ENCODE results near the gene ANKMY2. TPM values are rescaled to one million over a fixed set of nuclear protein-coding genes. Genes with fewer than 3 reads are reported as not detected.

The ANKMY2 gene
- total and polyA plus RNA-seq, 12 donors: 5.4 to 45.3 (median 15.8) TPM

DNA sequence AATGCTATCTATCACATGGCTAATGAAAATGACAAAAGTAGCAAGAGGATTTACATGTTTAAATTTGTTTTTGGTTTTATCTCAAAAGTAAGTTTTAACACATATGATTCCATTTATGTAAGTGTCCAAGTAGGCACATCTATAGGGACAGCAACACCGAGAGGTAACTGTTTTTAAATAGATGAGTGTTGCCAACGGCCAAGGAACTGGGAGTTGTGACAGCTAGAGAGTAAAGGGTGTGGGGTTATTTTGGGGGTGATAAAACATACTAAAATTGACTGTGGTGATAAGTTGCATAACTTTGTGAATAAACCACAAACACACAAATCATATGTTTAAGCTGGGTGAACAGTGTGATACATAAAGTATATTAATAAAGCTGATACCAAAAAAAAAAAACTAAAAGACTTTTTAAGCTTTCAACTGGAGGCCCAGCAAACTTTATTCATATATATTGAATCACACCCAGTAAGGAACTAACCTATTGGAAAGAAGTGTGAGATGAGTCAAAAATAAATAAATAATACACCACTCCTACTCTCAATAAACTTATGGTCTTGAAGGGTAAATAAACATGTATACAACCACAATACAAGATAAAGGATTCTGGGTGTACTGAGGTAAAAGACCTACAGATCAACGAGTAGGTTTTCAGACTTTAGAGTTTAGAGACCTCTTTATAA is 85.9 kb downstream of the ANKMY2 start:
- H3K4me1 ChIP-seq (replicated peaks in 1 of 2): no peaks in the 10 kb centered on the region

GRCh38 chr7:16558761-16559302 is 86.7 kb downstream of the ANKMY2 start:
- no peaks in the 10 kb centered on the region for H3K9me3 ChIP-seq (replicated peaks in 1 of 3)
- no peaks in the 10 kb centered on the region for H3K4me1 ChIP-seq (replicated peaks in 1 of 2)
- no peak for DNase-seq
- intact Hi-C loops (cut with DNase I): no loop called here
- H3K27me3 ChIP-seq: no peaks in the 10 kb centered on the region
- H3K36me3 ChIP-seq (replicated peaks in 1 of 2): no peaks in the 10 kb centered on the region
- 89 to 94% (median 91%) methylated on average over 4 of the region's 4 CpGs for WGBS, 4 donors
- no peak overlapping the region for H3K4me3 ChIP-seq
- no peak overlapping the region for H3K27ac ChIP-seq
- no peak for TF ChIP-seq CTCF (IDR thresholded peaks at IDR 0.05)
- no peak for TF ChIP-seq POLR2A (IDR thresholded peaks at IDR 0.05)

More for the DNA sequence above, 85.9 kb downstream of the ANKMY2 start:
- intact Hi-C loops (cut with DNase I): no loop called here
- TF ChIP-seq CTCF (IDR thresholded peaks at IDR 0.05) (no peak), POLR2A (IDR thresholded peaks at IDR 0.05) (no peak)
- 37 to 78% (median 72%) methylated on average over 3 of the region's 3 CpGs for WGBS, 4 donors
- no peak for DNase-seq
- no peaks in the 10 kb centered on the region for H3K27me3 ChIP-seq
- H3K27ac ChIP-seq: no peak overlapping the region
- no peak overlapping the region for H3K4me3 ChIP-seq
- no peaks in the 10 kb centered on the region for H3K36me3 ChIP-seq (replicated peaks in 1 of 2)
- no peaks in the 10 kb centered on the region for H3K9me3 ChIP-seq (replicated peaks in 1 of 3)

DNA sequence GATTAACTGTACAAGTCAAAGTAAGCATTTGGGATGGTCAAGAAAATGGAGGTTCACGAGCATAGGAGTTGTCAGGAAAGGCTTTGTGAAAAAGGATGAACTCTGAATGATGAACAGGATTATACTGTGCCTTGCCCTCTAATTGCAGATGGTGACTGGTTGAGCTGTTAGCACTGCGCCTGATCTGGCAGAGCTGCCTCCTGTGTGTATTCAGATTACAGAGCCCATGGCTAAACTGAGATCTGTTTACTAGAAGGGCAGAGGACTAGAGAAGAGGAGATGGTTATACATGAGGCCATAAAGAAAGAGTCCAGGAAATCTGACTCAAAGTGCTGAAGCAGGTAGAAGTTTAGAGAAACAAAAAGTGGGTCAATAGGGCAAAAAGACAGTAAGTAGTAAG is 89.2 kb downstream of the ANKMY2 start:
- H3K4me3 ChIP-seq: no peak overlapping the region
- no peaks in the 10 kb centered on the region for H3K36me3 ChIP-seq (replicated peaks in 1 of 2)
- TF ChIP-seq POLR2A (IDR thresholded peaks at IDR 0.05): no peak
- TF ChIP-seq CTCF (IDR thresholded peaks at IDR 0.05): no peak
- H3K27me3 ChIP-seq: no peaks in the 10 kb centered on the region
- no peak for DNase-seq
- no peaks in the 10 kb centered on the region for H3K4me1 ChIP-seq (replicated peaks in 1 of 2)
- intact Hi-C loops (cut with DNase I): no loop called here
- WGBS, 4 donors: 41 to 96% (median 84%) methylated on average over 2 of the region's 2 CpGs
- H3K9me3 ChIP-seq (replicated peaks in 1 of 3): no peaks in the 10 kb centered on the region
- H3K27ac ChIP-seq: no peak overlapping the region

DNA sequence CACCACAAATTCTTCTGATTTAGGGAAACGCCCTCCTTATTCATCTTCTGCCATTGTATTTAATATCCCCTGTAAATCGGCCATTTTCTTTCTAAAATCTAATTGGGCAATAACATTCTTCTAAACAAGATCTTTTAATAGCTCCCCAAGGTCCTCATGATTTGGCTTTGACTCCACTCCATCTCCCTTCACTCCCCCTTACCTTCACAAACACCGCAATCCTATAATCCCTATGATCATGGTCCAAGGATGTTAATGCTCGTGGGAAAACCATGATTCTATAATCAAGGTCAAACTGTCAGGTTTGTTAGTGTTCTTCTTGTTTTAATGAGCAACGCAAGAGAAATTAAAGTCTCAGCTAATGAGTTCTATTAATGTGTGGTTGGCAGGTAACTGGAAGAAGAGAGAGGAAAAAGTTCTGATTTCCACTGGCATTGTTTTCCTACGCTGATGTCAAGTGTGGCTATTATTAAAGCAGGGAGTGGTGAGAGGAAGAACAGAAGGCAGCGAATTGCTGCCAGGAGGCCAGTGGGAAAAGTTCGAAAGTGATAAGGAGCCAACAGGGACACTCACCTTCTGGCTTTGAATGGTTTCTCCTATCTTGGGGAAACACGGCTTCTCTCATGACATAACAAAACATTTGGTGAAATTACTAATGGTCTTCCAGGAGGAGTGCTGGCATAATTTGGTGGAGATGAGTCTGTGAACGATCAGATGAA is 90.9 kb downstream of the ANKMY2 start:
- WGBS, 4 donors: 74 to 78% (median 77%) methylated on average over 10 of the region's 10 CpGs
- intact Hi-C loops (cut with DNase I): no loop called here
- no peak overlapping the region for H3K4me3 ChIP-seq
- no peaks in the 10 kb centered on the region for H3K4me1 ChIP-seq (replicated peaks in 1 of 2)
- H3K9me3 ChIP-seq (replicated peaks in 1 of 3): no peaks in the 10 kb centered on the region
- H3K27ac ChIP-seq: no peak overlapping the region
- no peak for DNase-seq
- H3K27me3 ChIP-seq: no peaks in the 10 kb centered on the region
- H3K36me3 ChIP-seq (replicated peaks in 1 of 2): no peaks in the 10 kb centered on the region
- TF ChIP-seq POLR2A (IDR thresholded peaks at IDR 0.05): no peak
- no peak for TF ChIP-seq CTCF (IDR thresholded peaks at IDR 0.05)
